Immature natural killer cell (primary cell): ENCODE data around the gene RIT2. TPM values are rescaled to one million over a fixed set of nuclear protein-coding genes. Genes with fewer than 3 reads are reported as not detected.

Source experiments
- DNase-seq, 3 donors: peaks; one replicate each; pipeline ENCODE4 v3.0.0; 2022; ENCODE audit warnings: mixed read lengths in 1 of 3
- H3K27ac Mint-ChIP-seq, 6 donors: one replicate each; pipeline ENCODE4 v1.8.0; 2020; ENCODE audit warnings: mixed read lengths in 6 of 6, mild to moderate bottlenecking in 5 of 6, inconsistent platforms in 4 of 6, moderate library complexity in 3 of 6
- H3K27me3 Mint-ChIP-seq, 3 donors: one replicate each; pipeline ENCODE4 v1.8.0; 2020 to 2021; ENCODE audit warnings: low read depth in 3 of 3, mild to moderate bottlenecking in 3 of 3, mixed read lengths in 3 of 3, moderate library complexity in 3 of 3, inconsistent platforms in 1 of 3
- H3K36me3 Mint-ChIP-seq, 3 donors: one replicate each; pipeline ENCODE4 v1.8.0; 2020; ENCODE audit warnings: mixed read lengths in 3 of 3, inconsistent platforms in 2 of 3, mild to moderate bottlenecking in 2 of 3
- H3K4me1 Mint-ChIP-seq, 2 donors: one replicate each; pipeline ENCODE4 v1.8.0; 2020; ENCODE audit warnings: inconsistent platforms in 2 of 2, mild to moderate bottlenecking in 2 of 2, mixed read lengths in 2 of 2, moderate library complexity in 1 of 2
- H3K4me3 Mint-ChIP-seq, 5 donors: one replicate each; pipeline ENCODE4 v1.8.0; 2020; ENCODE audit warnings: mild to moderate bottlenecking in 5 of 5, mixed read lengths in 5 of 5, inconsistent platforms in 3 of 5, moderate library complexity in 3 of 5
- H3K9me3 Mint-ChIP-seq, 6 donors: one replicate each; pipeline ENCODE4 v1.8.0; 2020; ENCODE audit warnings: mild to moderate bottlenecking in 6 of 6, mixed read lengths in 6 of 6, inconsistent platforms in 4 of 6, moderate library complexity in 3 of 6
- polyA plus RNA-seq, 3 donors: library from polyadenylated mRNA; unstranded; fragments of 300-500 nt; fragmentation: Illumina TruSeq; gene quantifications; one replicate each; pipeline ENCODE4 v1.2.3, GENCODE V29; 2021

RIT2 gene
- polyA plus RNA-seq, 3 donors from 2014 or later, result not detected

- no peaks in the 10 kb centered on the region for H3K36me3 Mint-ChIP-seq
- DNase-seq, result no peak
- peaks cover 3 to 29% (median 6%) of the 10 kb centered on the region in 6 donors for H3K9me3 Mint-ChIP-seq
- H3K27me3 Mint-ChIP-seq, result no peaks in the 10 kb centered on the region
- H3K27ac Mint-ChIP-seq, result no peak overlapping the region
- no peak overlapping the region for H3K4me3 Mint-ChIP-seq
- H3K4me1 Mint-ChIP-seq, result no peaks in the 10 kb centered on the region
These were observed 193.1 kb downstream of the RIT2 start for GRCh38 chr18:42922363-42922762.

- Mint-ChIP-seq H3K27ac (no peak overlapping the region), H3K9me3 (peaks cover 5 to 30% (median 7%) of the 10 kb centered on the region in 6 donors), H3K4me1 (no peaks in the 10 kb centered on the region), H3K4me3 (no peak overlapping the region), H3K27me3 (no peaks in the 10 kb centered on the region), H3K36me3 (no peaks in the 10 kb centered on the region)
- DNase-seq, result no peak
These were observed 194.2 kb downstream of the RIT2 start for GRCh38 chr18:42921226-42921737.

GRCh38 chr18:42920621-42921020 lies 194.9 kb downstream of the RIT2 start:
- Mint-ChIP-seq H3K36me3 (no peaks in the 10 kb centered on the region), H3K4me1 (no peaks in the 10 kb centered on the region), H3K4me3 (no peak overlapping the region), H3K27ac (no peak overlapping the region), H3K9me3 (peaks cover 5 to 30% (median 7%) of the 10 kb centered on the region in 6 donors), H3K27me3 (no peaks in the 10 kb centered on the region)
- no peak for DNase-seq

DNA sequence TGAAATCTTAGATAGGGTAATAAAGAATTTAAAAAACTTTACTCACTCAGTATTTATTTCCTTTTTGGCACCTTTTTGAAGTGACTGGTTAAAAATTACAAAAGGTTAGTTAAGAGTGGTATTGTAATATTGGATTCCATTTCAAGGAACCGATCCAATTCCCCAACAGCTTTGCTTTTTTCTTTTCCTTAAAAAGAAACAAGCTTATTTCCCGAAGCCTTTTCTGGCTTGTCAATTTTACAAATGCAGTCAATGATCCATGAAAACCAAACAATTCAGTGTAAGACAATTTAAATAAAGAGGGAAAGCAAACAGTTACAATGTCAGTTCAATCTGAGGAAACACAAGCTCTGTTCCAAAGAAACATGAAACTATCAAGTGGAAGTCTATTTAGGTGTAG lies 200.2 kb downstream of the RIT2 start:
- H3K27ac Mint-ChIP-seq, result no peak overlapping the region
- H3K9me3 Mint-ChIP-seq, result peaks cover 6 to 22% (median 10%) of the 10 kb centered on the region in 6 donors
- H3K27me3 Mint-ChIP-seq, result no peaks in the 10 kb centered on the region
- H3K4me3 Mint-ChIP-seq, result no peak overlapping the region
- H3K36me3 Mint-ChIP-seq, result no peaks in the 10 kb centered on the region
- no peak for DNase-seq
- no peaks in the 10 kb centered on the region for H3K4me1 Mint-ChIP-seq

- no peak overlapping the region for H3K4me3 Mint-ChIP-seq
- DNase-seq, result no peak
These were observed 201.0 kb downstream of the RIT2 start for GRCh38 chr18:42914476-42914875.

GRCh38 chr18:42909095-42909494 lies 206.4 kb downstream of the RIT2 start:
- Mint-ChIP-seq H3K9me3 (peaks cover 1 to 28% (median 12%) of the 10 kb centered on the region in 6 donors), H3K4me1 (no peaks in the 10 kb centered on the region), H3K36me3 (no peaks in the 10 kb centered on the region), H3K27ac (no peak overlapping the region), H3K4me3 (no peak overlapping the region), H3K27me3 (no peaks in the 10 kb centered on the region)
- DNase-seq, result no peak

More at GRCh38 chr18:42914476-42914875, 201.0 kb downstream of the RIT2 start:
- peaks cover 3 to 18% (median 12%) of the 10 kb centered on the region in 6 donors for H3K9me3 Mint-ChIP-seq
- no peaks in the 10 kb centered on the region for H3K36me3 Mint-ChIP-seq
- H3K4me1 Mint-ChIP-seq, result no peaks in the 10 kb centered on the region
- H3K27me3 Mint-ChIP-seq, result no peaks in the 10 kb centered on the region
- H3K27ac Mint-ChIP-seq, result no peak overlapping the region

DNA sequence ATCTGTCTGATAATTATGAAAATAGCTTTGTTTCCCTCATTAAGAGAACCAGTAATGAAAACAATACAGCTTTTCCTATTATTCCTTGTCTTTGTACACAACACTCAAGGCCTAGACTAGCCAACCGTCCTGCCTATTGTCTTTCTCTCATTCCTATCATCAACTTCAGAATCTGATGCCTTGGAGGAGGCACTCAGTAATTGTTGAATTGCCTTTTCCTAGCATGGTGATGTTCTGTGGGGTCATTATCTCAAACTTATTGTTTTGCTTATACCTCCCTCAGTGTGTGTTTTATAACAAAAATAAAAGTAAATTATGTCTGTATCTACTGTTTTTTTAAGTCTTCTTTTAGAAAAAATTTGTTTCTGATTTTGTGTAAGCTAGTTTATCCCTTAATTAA lies 208.7 kb downstream of the RIT2 start:
- no peak for DNase-seq
- Mint-ChIP-seq H3K27ac (no peak overlapping the region), H3K27me3 (no peaks in the 10 kb centered on the region), H3K4me3 (no peak overlapping the region), H3K4me1 (no peaks in the 10 kb centered on the region), H3K36me3 (no peaks in the 10 kb centered on the region), H3K9me3 (peaks cover 2 to 29% (median 13%) of the 10 kb centered on the region in 6 donors)

DNA sequence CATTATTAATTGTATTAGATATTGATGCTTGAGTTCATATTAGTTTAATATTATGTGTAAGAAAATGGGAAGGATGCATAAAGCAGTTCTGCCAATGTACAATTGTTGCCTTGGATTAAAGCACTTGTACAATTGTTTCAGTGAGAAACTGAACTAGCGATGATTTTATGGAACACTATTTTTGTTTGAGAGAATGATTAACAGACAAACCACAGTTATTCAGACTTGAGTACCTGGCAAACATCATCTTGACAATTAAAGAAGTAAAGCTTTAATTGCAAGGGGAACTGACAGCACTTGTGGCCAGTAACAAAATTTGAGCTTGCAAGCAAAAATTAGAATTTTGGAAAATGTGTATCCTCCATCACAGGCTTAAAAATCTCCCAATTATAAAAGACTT lies 214.3 kb downstream of the RIT2 start:
- H3K27me3 Mint-ChIP-seq, result no peaks in the 10 kb centered on the region
- DNase-seq, result no peak
- no peaks in the 10 kb centered on the region for H3K36me3 Mint-ChIP-seq
- H3K4me1 Mint-ChIP-seq, result no peaks in the 10 kb centered on the region
- no peak overlapping the region for H3K4me3 Mint-ChIP-seq
- peaks cover 3 to 34% (median 6%) of the 10 kb centered on the region in 6 donors for H3K9me3 Mint-ChIP-seq
- no peak overlapping the region for H3K27ac Mint-ChIP-seq

- no peaks in the 10 kb centered on the region for H3K4me1 Mint-ChIP-seq
- no peak overlapping the region for H3K4me3 Mint-ChIP-seq
- peaks cover 0 to 39% (median 10%) of the 10 kb centered on the region in 6 donors for H3K9me3 Mint-ChIP-seq
- no peak for DNase-seq
- no peaks in the 10 kb centered on the region for H3K36me3 Mint-ChIP-seq
- H3K27me3 Mint-ChIP-seq, result peaks cover 0 to 2% (median 0%) of the 10 kb centered on the region in 3 donors
- H3K27ac Mint-ChIP-seq, result no peak overlapping the region
These were observed 221.5 kb downstream of the RIT2 start for GRCh38 chr18:42893977-42894376.

GRCh38 chr18:42892181-42892580 lies 223.3 kb downstream of the RIT2 start:
- H3K27me3 Mint-ChIP-seq, result peaks cover 0 to 2% (median 0%) of the 10 kb centered on the region in 3 donors
- peaks cover 0 to 32% (median 6%) of the 10 kb centered on the region in 6 donors for H3K9me3 Mint-ChIP-seq
- H3K4me1 Mint-ChIP-seq, result no peaks in the 10 kb centered on the region
- no peak overlapping the region for H3K4me3 Mint-ChIP-seq
- no peak for DNase-seq
- no peaks in the 10 kb centered on the region for H3K36me3 Mint-ChIP-seq
- no peak overlapping the region for H3K27ac Mint-ChIP-seq

GRCh38 chr18:42891705-42892104 lies 223.8 kb downstream of the RIT2 start:
- no peaks in the 10 kb centered on the region for H3K4me1 Mint-ChIP-seq
- no peak overlapping the region for H3K27ac Mint-ChIP-seq
- H3K4me3 Mint-ChIP-seq, result no peak overlapping the region
- no peaks in the 10 kb centered on the region for H3K36me3 Mint-ChIP-seq
- DNase-seq, result no peak
- H3K27me3 Mint-ChIP-seq, result peaks cover 0 to 2% (median 0%) of the 10 kb centered on the region in 3 donors
- H3K9me3 Mint-ChIP-seq, result peaks cover 0 to 28% (median 6%) of the 10 kb centered on the region in 6 donors

DNA sequence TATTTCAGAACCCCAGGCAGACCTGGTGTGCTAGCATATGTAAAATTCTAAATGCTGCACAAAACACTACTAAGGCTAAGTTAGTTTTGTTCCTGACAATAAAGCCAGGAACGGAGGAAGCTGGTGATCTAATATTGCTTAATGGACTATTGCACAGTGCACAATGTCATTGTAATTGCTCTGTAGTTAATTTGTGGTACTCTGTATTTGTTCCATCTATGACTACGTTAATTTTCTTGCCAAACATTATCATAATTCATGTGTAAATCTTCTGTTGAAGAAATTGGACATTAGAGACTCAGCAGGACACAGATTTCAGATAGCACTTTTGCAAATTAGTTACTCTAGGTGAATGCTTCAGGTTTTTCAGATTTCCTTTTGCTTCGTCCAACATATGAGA lies 232.3 kb downstream of the RIT2 start:
- H3K9me3 Mint-ChIP-seq, result peaks cover 6 to 38% (median 13%) of the 10 kb centered on the region in 6 donors
- no peak for DNase-seq
- no peaks in the 10 kb centered on the region for H3K4me1 Mint-ChIP-seq
- H3K27me3 Mint-ChIP-seq, result no peaks in the 10 kb centered on the region
- no peak overlapping the region for H3K4me3 Mint-ChIP-seq
- H3K36me3 Mint-ChIP-seq, result no peaks in the 10 kb centered on the region
- no peak overlapping the region for H3K27ac Mint-ChIP-seq

DNA sequence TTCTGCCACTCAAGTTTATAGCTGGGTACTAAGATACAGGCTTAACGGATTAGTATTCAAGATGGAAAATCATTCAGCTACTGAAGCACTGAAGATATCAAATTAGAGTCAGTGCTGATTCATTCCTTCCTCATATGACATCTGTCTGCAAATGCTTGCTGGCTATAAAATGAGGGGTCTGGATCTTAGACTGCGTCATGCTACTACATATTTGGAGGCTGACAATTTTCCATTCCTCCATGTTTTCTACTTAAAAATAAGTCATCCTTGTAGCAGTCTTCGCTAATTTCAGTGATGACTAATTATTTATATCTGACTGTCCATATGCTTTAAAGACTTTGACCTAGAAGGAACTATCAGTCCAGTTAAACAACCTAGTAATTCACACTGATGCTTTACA lies 233.4 kb downstream of the RIT2 start:
- H3K27ac Mint-ChIP-seq, result no peak overlapping the region
- DNase-seq, result no peak
- no peak overlapping the region for H3K4me3 Mint-ChIP-seq
- H3K27me3 Mint-ChIP-seq, result no peaks in the 10 kb centered on the region
- peaks cover 6 to 38% (median 13%) of the 10 kb centered on the region in 6 donors for H3K9me3 Mint-ChIP-seq
- H3K36me3 Mint-ChIP-seq, result no peaks in the 10 kb centered on the region
- no peaks in the 10 kb centered on the region for H3K4me1 Mint-ChIP-seq

GRCh38 chr18:42872838-42873237 lies 242.6 kb downstream of the RIT2 start:
- no peaks in the 10 kb centered on the region for H3K4me1 Mint-ChIP-seq
- no peaks in the 10 kb centered on the region for H3K36me3 Mint-ChIP-seq
- no peak overlapping the region for H3K27ac Mint-ChIP-seq
- peaks cover 0 to 4% (median 0%) of the 10 kb centered on the region in 3 donors for H3K27me3 Mint-ChIP-seq
- no peak overlapping the region for H3K4me3 Mint-ChIP-seq
- DNase-seq, result no peak
- peaks cover 0 to 15% (median 7%) of the 10 kb centered on the region in 6 donors for H3K9me3 Mint-ChIP-seq

DNA sequence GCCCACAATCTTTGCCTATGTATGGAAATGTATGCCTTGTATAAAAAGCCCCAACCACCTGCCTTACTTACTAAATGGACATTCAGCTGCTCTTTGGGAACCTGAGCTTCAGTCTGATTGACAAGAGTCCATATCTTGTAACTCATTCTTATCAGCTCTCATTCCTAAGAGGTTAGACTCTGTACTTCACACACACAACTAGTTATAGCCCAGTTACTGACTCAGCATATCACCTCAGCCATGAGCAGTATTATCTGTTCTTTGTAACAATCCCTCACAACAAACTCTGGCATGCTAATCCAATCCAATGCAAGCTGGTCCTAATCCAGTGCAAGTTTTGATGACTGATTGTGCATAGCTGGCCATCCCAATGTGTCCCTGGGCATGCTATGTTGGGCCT lies 250.6 kb downstream of the RIT2 start:
- peaks cover 2 to 38% (median 17%) of the 10 kb centered on the region in 6 donors for H3K9me3 Mint-ChIP-seq
- H3K4me3 Mint-ChIP-seq, result no peak overlapping the region
- H3K27me3 Mint-ChIP-seq, result peaks cover 0 to 3% (median 0%) of the 10 kb centered on the region in 3 donors
- no peaks in the 10 kb centered on the region for H3K4me1 Mint-ChIP-seq
- H3K27ac Mint-ChIP-seq, result no peak overlapping the region
- no peaks in the 10 kb centered on the region for H3K36me3 Mint-ChIP-seq
- no peak for DNase-seq
